Nucleus accumbens (tissue), 56 donors: ENCODE results near the gene NT5E.
A peak's percentile ranks its signal among the peaks of the same experiment; 100 is the strongest.
"Not testable (repeated sequence)": the region's sequence is repeated elsewhere in the genome, so short reads cannot be mapped to it uniquely, and the experiment has no call there.

ENCODE experiments used
- DNase-seq, 56 donors: peaks; one replicate each; lab custom pipeline; 2025; lab: John Stamatoyannopoulos, UW

The NT5E gene

DNA sequence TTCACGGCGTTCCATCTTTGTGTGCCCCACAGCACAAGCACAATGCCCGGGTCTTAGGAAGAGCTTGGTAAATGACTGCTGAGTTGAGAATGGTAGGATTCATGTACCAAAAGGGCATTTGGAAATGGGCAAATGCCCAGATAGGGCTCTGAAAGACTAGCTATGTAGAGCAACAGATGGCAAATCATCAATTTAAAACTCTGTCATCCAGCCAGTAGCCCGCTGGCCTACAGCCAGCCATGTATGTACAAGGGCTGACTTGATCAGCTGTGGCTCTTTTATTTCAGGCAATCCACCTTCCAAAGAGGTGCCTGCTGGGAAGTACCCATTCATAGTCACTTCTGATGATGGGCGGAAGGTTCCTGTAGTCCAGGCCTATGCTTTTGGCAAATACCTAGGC, 35.1 kb downstream of the NT5E start:
- DNase-seq, result peak in 3 of 56 donors; percentile 7 to 12 (median 9)

DNA sequence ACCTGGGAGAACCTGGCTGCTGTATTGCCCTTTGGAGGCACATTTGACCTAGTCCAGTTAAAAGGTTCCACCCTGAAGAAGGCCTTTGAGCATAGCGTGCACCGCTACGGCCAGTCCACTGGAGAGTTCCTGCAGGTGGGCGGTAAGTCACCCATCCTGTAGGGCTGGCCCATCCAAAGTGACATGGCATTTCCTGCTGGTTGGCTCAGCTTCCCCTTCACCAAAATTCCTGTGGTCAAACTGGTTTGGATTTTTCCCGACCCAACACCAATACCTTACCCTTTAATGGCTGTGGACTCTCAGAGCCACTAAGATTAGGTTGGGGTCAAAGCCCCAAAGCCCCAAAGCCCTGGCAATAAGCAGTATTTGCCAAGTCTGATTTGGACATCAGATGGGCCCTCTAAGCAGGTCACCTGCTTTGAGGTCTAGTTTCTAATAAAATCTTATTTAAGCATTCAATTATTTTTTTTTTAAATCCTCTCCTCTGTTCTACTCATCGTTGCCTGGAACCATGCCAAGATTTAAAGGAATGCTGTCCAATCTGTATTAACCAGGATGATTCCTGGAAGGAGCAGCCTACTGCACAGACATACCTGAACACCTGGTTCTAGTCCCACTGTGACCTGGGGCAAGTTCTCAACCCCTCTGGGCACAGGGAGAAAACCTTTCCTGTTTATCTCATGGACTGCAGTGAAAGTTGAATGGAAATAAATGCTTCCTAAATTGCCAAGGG, 40.8 kb downstream of the NT5E start:
- no peak for DNase-seq

DNA sequence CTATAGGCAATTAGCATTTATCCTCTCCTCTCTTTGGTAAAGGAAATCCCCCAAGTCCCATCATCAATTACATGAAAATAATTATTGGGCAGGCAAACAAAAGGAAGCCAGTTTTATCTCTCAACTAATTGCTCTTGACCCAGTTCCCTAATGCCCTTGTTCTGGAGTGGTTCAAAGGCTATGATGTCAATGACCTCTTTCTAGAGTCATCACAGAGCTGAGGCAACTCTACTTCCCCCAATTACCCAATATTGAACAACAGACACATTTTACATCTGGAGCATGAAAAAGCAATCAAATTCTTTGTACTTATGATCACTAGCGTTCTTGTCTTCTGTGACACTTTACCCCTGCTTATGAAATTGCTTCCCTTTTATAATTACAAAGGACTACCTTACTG, 43.5 kb downstream of the NT5E start:
- DNase-seq, result no peak

DNA sequence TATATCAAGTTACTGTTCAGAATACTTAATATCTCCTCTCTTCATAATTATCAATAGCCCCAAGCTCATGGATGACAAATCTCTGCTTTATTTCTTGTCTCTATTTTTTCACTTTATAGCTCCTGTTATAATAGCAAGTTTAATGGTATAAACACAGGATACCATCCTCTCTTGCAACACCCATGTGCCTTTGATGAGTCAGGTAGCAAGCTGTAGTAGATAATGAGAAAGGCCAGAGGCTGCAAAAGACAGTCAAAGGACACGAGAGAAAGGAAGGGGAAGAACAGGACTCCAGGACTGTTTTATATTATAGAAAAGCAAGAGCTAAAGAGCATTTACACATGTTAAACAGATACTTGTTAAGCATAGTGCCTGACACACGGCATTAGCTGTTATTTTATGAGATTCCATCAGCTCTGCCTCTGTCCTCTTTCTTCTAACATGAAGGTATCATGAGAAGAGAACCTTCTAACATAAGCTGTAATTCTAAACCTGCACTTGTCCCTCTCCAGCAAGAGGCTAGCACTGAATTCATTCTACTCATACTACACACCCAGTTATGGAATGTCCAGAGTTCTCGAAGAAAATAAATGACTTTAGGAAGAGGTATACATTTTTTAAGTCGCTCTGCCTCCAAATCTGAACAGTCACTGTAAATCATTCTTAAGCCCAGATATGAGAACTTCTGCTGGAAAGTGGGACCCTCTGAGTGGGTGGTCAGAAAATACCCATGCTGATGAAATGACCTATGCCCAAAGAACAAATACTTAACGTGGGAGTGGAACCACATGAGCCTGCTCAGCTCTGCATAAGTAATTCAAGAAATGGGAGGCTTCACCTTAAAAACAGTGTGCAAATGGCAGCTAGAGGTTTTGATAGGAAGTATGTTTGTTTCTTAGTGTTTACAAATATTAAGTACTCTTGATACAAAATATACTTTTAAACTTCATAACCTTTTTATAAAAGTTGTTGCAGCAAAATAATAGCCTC, 45.0 kb downstream of the NT5E start:
- DNase-seq, result no peak

DNA sequence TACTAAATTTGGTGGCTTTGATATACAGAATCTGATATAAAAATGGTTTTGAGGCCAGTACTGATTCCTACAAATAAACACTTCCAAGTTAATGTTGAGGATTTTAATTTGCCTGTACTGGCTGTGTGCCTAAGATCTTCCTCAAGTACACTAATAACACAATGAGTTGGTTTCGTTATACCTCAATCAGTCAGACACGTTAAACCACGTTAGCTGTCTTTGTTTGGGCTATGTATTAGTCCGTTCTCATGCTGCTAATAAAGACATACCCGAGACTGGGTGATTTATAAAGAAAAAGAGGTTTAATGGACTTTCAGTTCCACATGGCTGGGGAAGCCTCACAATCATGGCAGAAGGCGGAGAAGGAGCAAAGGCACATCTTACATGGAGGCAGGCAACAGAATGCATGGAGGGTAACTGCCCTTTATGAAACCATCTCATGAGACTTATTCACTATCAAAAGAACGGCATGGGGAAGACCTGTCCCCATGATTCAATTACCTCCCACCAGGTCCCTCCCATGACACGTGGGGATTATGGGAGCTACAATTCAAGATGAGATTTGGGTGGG, 46.2 kb downstream of the NT5E start:
- no peak for DNase-seq

DNA sequence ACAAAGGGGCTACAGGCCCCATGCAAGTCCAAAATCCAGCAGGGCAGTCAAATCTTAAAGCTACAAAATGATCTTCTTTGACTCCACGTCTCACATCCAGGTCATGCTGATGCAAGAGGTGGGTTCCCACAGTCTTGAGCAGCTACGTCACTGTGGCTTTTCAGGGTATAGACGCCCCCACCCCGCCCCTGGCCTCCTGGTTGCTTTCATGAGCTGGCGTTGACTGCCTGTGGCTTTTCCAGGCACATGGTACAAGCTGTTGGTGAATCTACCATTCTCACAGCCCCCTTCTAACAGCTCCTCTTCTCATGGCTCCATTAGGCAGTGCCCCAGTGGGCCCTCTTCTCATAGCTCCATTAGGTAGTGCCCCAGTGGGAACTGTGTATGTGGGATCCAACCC, 47.0 kb downstream of the NT5E start:
- no peak for DNase-seq

DNA sequence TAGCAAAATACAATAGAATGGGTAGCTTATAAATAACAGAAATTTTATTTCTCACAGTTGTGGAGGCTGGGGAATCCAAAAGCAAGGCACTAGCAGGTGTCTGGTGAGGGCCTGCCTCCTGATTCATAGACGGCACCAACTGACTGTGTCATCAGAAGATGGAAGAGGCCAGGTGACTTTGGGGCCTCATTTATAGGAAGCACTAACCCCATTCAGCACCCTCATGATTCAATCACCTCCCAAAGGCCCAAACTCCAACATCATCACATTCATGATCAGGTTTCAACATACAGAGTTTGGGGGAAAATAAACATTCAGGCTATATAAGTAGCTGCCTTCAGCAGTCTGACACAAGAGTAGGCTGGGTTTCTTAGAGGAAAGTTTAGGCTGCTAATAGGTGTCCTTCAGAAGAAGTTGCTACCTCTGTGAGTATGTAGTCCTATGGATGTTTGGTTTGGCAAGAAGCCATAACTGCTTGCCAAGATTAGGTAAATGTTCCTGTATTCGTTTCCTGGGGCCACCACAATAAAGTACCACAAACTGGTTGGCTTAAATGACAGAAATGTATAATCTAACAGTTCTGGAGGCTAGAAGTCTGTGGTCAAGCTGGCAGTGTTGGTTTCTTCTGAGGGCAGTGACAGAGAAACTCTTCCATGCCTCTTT, 48.8 kb downstream of the NT5E start:
- no peak for DNase-seq

DNA sequence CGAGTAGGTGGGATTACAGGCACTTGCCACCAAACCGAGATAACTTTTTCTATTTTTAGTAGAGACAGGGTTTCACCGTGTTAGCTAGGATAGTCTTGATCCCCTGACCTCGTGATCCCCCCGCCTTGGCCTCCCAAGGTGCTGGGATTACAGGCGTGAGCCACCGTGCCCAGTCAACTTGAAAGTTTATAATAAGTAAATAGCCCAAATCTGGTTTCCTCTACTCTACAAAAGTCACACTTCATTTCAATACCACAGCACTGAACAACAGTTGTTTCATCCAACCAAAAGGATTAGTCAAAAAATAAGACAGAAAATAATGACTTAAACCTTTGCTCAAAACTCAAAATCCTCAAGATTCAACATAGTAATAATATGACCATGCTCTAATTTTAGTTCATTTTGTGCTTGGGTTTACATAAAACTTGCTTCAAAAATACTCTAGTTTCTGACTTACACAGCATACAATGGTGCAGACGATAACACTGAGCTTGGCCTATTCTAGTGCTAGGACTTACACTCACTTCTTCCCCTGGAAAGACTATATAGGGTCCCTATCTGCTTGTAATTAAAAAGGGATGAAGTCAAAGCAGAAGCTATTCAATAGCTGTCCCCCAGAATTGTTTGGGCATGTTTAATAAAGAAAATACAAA, 56.7 kb downstream of the NT5E start:
- no peak for DNase-seq

DNA sequence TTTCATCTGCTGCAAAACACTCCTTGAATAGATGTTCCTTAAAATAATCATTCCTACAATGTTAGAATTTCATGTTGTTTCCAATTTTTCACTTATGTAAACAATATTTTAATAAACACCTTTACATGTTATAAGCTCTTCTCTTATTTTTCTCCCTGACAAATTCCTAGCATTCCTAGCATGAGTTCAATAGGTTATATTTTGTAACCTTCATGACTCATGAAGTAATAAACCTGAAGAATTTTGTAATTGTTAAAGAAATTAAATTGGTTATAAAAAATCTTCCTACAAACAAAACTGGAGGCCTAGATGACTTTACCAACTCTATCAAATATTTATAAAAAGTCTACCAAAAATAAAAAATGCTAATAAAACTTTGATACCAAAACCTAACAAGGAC, 66.3 kb downstream of the NT5E start:
- DNase-seq, result no peak

DNA sequence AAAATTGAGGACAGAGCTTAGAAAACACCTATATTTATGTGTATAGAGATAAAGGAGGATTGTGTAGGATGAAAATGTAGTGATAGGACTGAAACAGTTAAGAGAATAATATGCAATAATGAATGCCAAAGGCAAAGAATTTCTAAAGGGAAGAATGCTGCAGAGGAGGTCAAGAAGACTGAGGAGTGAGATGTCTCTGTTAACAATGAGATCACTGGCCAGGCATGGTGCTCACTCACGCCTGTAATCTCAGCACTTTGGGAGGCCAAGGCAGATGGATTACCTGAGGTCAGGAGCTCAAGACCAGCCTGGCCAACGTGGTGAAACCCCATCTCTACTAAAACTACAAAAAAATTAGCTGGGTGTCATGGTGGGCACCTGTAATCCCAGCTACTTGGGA, 74.4 kb downstream of the NT5E start:
- not testable (repeated sequence) for DNase-seq

DNA sequence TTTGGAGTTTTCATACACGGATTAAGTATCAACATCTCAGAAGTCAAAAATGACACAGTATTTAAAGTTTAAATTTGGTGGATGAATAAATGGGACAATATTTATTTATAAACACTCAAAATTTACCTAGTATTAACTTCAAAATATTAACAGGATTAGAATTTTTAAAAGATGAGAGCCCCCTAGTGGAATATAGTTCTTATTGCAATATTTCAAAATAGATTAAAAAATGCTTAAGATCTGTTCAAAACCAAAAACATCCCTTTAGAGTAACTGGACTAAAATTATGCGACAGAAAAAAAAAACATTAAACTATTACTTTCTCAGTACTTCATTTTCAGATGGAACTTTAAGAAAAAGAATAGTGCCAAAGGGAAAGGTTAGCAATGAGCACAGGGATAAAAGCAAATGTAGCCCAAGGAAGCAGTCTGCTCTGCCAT, 87.2 kb downstream of the NT5E start:
- DNase-seq, result no peak

DNA sequence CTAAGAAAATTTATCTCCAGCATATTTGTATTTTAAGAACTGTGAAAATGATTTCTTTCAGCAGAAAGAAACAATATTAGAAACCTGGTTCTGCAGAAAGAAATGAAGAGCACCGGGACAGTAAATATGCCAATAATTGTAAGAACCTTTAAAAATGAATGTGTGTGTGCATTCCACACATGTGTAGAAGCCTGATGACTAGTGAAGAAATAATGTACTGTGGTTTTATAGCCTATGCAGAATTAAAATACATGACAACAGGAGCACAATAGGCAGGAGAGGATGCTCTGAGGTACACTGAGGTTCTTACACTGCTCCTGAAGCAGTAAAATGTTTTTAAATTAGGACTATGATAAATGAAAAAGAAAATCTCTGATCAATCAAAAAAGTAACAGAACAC, 94.9 kb downstream of the NT5E start:
- DNase-seq, result no peak
